ENCODE data around the gene ATP8B4. TPM values are rescaled to one million over a fixed set of nuclear protein-coding genes. Genes with fewer than 3 reads are reported as not detected.

Gene ATP8B4
- total and polyA plus RNA-seq, 4 donors, result 1.9 to 19.7 (median 12.4) TPM

DNA sequence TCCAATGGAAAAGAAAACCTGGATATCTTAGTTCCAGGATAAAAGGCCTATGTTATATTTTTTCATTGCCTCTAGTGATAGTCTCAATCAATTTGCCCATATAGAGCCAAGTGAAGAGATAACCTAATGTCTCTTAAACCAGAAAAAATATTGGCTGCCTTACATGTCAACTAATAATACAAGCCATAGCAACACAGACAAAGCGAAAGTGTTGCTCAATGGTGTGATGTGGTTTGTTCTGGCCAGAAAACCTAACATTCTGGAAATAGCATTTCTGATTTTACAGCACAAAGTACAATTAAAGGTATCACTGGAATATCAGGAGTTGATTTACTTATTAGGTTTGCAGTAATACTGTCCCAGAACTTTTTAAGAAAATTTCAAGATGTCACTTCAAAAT, 101.5 kb downstream of the ATP8B4 start:
- Histone ChIP-seq H3K9ac (ENCODE audit: low read depth in 1 of 2, low read length in 2 of 2) (no peak overlapping the region), H3K27ac (ENCODE audit: low read depth in 1 of 2, low read length in 2 of 2) (no peak overlapping the region), H3K4me3 (ENCODE audit: low read depth in 1 of 3, low read length in 3 of 3) (no peak overlapping the region), H3K4me1 (ENCODE audit: control insufficient read depth in 4 of 4, insufficient read depth in 4 of 4, low read length in 3 of 4) (peaks cover 0 to 3% (median 1%) of the 10 kb centered on the region in 4 donors), H3K27me3 (ENCODE audit: control insufficient read depth in 4 of 4, insufficient read depth in 4 of 4, low read length in 3 of 4) (no peaks in the 10 kb centered on the region), H3K36me3 (ENCODE audit: control insufficient read depth in 4 of 4, insufficient read depth in 3 of 4, low read depth in 1 of 4, low read length in 3 of 4) (peaks cover 0 to 5% (median 0%) of the 10 kb centered on the region in 4 donors), H3K9me3 (ENCODE audit: control insufficient read depth in 4 of 4, low read length in 3 of 4) (no peaks in the 10 kb centered on the region)
- TF ChIP-seq HNF4A (conservative IDR thresholded peaks at IDR 0.05), result peak in 1 of 2 donors; percentile 28
- TF ChIP-seq FOXA1 (IDR thresholded peaks at IDR 0.05), result no peak
- 34% methylated on average over 1 of the region's 1 CpG for WGBS
- DNase-seq (ENCODE audit: low spot score), result no peak

DNA sequence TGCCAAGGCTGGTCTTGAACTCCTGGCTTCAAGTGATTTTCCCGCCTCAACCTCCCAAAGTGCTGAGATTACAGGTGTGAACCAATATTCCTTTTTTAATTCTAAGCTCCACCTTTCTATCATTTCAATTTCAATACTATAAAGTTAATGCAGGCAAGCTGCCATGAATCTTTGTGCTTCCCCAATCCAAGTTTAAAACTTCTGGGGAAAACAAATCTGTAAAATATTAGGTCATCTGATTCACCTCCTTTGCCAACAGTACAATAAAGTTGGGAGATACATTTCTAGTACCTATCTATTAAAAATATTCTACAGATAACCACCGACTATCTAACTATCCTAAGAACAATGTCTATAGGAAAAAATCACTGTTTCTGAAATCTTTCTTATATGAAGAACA, 102.1 kb downstream of the ATP8B4 start:
- 88% methylated on average over 2 of the region's 2 CpGs for WGBS
- no peak overlapping the region for H3K27ac ChIP-seq (ENCODE audit: low read depth in 1 of 2, low read length in 2 of 2)
- no peak for TF ChIP-seq HNF4G (IDR thresholded peaks at IDR 0.05)
- no peak for TF ChIP-seq NR2F2 (IDR thresholded peaks at IDR 0.05)
- TF ChIP-seq, protein P1, sequence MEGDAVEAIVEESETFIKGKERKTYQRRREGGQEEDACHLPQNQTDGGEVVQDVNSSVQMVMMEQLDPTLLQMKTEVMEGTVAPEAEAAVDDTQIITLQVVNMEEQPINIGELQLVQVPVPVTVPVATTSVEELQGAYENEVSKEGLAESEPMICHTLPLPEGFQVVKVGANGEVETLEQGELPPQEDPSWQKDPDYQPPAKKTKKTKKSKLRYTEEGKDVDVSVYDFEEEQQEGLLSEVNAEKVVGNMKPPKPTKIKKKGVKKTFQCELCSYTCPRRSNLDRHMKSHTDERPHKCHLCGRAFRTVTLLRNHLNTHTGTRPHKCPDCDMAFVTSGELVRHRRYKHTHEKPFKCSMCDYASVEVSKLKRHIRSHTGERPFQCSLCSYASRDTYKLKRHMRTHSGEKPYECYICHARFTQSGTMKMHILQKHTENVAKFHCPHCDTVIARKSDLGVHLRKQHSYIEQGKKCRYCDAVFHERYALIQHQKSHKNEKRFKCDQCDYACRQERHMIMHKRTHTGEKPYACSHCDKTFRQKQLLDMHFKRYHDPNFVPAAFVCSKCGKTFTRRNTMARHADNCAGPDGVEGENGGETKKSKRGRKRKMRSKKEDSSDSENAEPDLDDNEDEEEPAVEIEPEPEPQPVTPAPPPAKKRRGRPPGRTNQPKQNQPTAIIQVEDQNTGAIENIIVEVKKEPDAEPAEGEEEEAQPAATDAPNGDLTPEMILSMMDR (IDR thresholded peaks at IDR 0.05; ENCODE audit: low read depth, low read length, missing input control), result no peak
- TF ChIP-seq, protein P2, sequence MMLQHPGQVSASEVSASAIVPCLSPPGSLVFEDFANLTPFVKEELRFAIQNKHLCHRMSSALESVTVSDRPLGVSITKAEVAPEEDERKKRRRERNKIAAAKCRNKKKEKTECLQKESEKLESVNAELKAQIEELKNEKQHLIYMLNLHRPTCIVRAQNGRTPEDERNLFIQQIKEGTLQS (IDR thresholded peaks at IDR 0.05), result no peak
- TF ChIP-seq HNF4A (conservative IDR thresholded peaks at IDR 0.05), result no peak
- TF ChIP-seq, protein P3, sequence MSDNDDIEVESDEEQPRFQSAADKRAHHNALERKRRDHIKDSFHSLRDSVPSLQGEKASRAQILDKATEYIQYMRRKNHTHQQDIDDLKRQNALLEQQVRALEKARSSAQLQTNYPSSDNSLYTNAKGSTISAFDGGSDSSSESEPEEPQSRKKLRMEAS (IDR thresholded peaks at IDR 0.05), result no peak
- TF ChIP-seq, protein P4, sequence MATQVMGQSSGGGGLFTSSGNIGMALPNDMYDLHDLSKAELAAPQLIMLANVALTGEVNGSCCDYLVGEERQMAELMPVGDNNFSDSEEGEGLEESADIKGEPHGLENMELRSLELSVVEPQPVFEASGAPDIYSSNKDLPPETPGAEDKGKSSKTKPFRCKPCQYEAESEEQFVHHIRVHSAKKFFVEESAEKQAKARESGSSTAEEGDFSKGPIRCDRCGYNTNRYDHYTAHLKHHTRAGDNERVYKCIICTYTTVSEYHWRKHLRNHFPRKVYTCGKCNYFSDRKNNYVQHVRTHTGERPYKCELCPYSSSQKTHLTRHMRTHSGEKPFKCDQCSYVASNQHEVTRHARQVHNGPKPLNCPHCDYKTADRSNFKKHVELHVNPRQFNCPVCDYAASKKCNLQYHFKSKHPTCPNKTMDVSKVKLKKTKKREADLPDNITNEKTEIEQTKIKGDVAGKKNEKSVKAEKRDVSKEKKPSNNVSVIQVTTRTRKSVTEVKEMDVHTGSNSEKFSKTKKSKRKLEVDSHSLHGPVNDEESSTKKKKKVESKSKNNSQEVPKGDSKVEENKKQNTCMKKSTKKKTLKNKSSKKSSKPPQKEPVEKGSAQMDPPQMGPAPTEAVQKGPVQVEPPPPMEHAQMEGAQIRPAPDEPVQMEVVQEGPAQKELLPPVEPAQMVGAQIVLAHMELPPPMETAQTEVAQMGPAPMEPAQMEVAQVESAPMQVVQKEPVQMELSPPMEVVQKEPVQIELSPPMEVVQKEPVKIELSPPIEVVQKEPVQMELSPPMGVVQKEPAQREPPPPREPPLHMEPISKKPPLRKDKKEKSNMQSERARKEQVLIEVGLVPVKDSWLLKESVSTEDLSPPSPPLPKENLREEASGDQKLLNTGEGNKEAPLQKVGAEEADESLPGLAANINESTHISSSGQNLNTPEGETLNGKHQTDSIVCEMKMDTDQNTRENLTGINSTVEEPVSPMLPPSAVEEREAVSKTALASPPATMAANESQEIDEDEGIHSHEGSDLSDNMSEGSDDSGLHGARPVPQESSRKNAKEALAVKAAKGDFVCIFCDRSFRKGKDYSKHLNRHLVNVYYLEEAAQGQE (IDR thresholded peaks at IDR 0.05), result no peak
- TF ChIP-seq EGR1 (IDR thresholded peaks at IDR 0.05; ENCODE audit: low read depth in 2 of 2), result no peak
- no peak for TF ChIP-seq JUND (IDR thresholded peaks at IDR 0.05)
- no peak for TF ChIP-seq SP1 (IDR thresholded peaks at IDR 0.05)
- no peak for TF ChIP-seq YY1 (IDR thresholded peaks at IDR 0.05)
- no peak for TF ChIP-seq FOXA1 (IDR thresholded peaks at IDR 0.05)
- no peak for TF ChIP-seq RXRA (IDR thresholded peaks at IDR 0.05)
- no peak for TF ChIP-seq RAD21 (IDR thresholded peaks at IDR 0.05)
- TF ChIP-seq, protein P5, sequence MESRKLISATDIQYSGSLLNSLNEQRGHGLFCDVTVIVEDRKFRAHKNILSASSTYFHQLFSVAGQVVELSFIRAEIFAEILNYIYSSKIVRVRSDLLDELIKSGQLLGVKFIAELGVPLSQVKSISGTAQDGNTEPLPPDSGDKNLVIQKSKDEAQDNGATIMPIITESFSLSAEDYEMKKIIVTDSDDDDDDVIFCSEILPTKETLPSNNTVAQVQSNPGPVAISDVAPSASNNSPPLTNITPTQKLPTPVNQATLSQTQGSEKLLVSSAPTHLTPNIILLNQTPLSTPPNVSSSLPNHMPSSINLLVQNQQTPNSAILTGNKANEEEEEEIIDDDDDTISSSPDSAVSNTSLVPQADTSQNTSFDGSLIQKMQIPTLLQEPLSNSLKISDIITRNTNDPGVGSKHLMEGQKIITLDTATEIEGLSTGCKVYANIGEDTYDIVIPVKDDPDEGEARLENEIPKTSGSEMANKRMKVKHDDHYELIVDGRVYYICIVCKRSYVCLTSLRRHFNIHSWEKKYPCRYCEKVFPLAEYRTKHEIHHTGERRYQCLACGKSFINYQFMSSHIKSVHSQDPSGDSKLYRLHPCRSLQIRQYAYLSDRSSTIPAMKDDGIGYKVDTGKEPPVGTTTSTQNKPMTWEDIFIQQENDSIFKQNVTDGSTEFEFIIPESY (IDR thresholded peaks at IDR 0.05), result no peak
- TF ChIP-seq FOXA2 (IDR thresholded peaks at IDR 0.05), result no peak

More for the DNA sequence above, 102.1 kb downstream of the ATP8B4 start:
- H3K27me3 ChIP-seq (ENCODE audit: control insufficient read depth in 4 of 4, insufficient read depth in 4 of 4, low read length in 3 of 4), result no peaks in the 10 kb centered on the region
- H3K36me3 ChIP-seq (ENCODE audit: control insufficient read depth in 4 of 4, insufficient read depth in 3 of 4, low read depth in 1 of 4, low read length in 3 of 4), result peaks cover 0 to 5% (median 0%) of the 10 kb centered on the region in 4 donors
- no peak for DNase-seq (ENCODE audit: low spot score)
- no peak overlapping the region for H3K9ac ChIP-seq (ENCODE audit: low read depth in 1 of 2, low read length in 2 of 2)
- H3K4me3 ChIP-seq (ENCODE audit: low read depth in 1 of 3, low read length in 3 of 3), result no peak overlapping the region
- H3K4me1 ChIP-seq (ENCODE audit: control insufficient read depth in 4 of 4, insufficient read depth in 4 of 4, low read length in 3 of 4), result peaks cover 0 to 3% (median 1%) of the 10 kb centered on the region in 4 donors
- H3K9me3 ChIP-seq (ENCODE audit: control insufficient read depth in 4 of 4, low read length in 3 of 4), result no peaks in the 10 kb centered on the region

Measured in liver (tissue), 9 donors.